Fibroblast of lung (primary cell): ENCODE measurements around the gene PPIF.

Experiments used
- CTCF ChIP-seq, 2 donors: IDR thresholded peaks in 1 of 2; conservative IDR thresholded peaks in 1 of 2; 1 replicate in 1 of 2; 2 replicates in 1 of 2; pipeline ENCODE4 v1.5.1; 2011 to 2012; ENCODE audit warnings: low read length in 2 of 2, control low read depth in 1 of 2, inconsistent platforms in 1 of 2, low read depth in 1 of 2, mild to moderate bottlenecking in 1 of 2
- EZH2 ChIP-seq: IDR thresholded peaks from 2 replicates; pipeline ENCODE4 v1.5.1; 2012; ENCODE audit warnings: low read length, control low read depth, mild to moderate bottlenecking; ENCODE audit errors: missing control alignments

DNA sequence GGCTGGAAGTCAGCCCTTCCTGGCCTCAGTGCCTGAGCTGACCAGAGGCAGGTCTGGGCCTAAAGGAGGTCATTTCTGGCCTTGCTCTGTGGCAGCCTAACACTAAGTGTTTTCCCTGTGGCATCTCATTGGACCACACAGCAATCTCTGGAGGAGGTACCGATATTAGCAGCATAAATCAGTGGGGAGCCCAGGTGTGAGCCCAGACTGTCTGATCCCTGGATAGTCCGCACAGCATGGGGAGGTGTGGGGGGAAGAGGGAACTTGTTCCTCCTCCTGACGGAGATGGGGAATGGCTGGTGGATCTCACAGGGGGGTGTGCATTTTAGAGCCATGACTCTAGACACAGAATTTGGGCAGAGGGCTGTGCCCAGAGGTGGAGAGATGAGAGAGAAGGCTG is 11.0 kb upstream of the PPIF start:
- TF ChIP-seq CTCF (conservative IDR thresholded peaks at IDR 0.05 in 1 of 2, IDR thresholded peaks at IDR 0.05 in 1 of 2; ENCODE audit: low read depth in 1 of 2, low read length in 2 of 2) (no peak), EZH2 (no peak)
